B cell (primary cell): ENCODE results near the gene CD79A. TPM values are rescaled to one million over a fixed set of nuclear protein-coding genes. Genes with fewer than 3 reads are reported as not detected.

Experiments used
- ATAC-seq: fragments of 200-7000 bp; cut with Tn5 transposase; one replicate; pipeline ENCODE4 v1.10.0; 2021; ENCODE audit warnings: low read depth, mild to moderate bottlenecking, moderate number of reproducible peaks, moderate library complexity
- CTCF ChIA-PET: fragments of 350-600 bp; sonication (Branson Sonifier 250); formaldehyde crosslinking; loops from one replicate; lab custom pipeline; 2021; ENCODE audit warnings: antibody characterized with exemption, inconsistent platforms; lab: Charles Lee
- POLR2A ChIA-PET: fragments of 350-600 bp; sonication (Branson Sonifier 250); formaldehyde crosslinking; loops from one replicate; lab custom pipeline; 2021; ENCODE audit warnings: antibody characterized with exemption; lab: Charles Lee
- DNase-seq: peaks from one replicate; pipeline ENCODE4 v3.0.0; 2013
- H2AFZ ChIP-seq: 2 replicates; pipeline ENCODE4 v1.6.1; 2012; ENCODE audit warnings: mild to moderate bottlenecking, low read depth, low read length; ENCODE audit not compliant: insufficient read depth, poor library complexity, severe bottlenecking
- H3K27ac ChIP-seq, 2 donors: 1 replicate in 1 of 2; 2 replicates in 1 of 2; pipeline ENCODE4 v1.5.1; 2012 to 2013; ENCODE audit warnings: low read length in 2 of 2, mild to moderate bottlenecking in 2 of 2, moderate library complexity in 1 of 2
- H3K27me3 ChIP-seq, 4 experiments: fragments of 200-600 bp in 1 of 4; sonication (generic) in 1 of 4; replicated peaks in 1 of 4; 1 replicate in 2 of 4; 2 replicates in 2 of 4; pipeline versions ENCODE4 v1.6.1 to v1.7.0; 2013 to 2016; ENCODE audit warnings: low read length in 3 of 4, mild to moderate bottlenecking in 2 of 4, mixed read lengths in 1 of 4, moderate library complexity in 1 of 4; ENCODE audit not compliant: insufficient read depth in 4 of 4, control insufficient read depth in 3 of 4; ENCODE audit errors: control extremely low read depth in 1 of 4
- H3K36me3 ChIP-seq, 2 experiments: replicated peaks in 1 of 2; 1 replicate in 1 of 2; 2 replicates in 1 of 2; pipeline versions ENCODE4 v1.6.1 to v1.7.1; 2013; ENCODE audit warnings: low read length in 1 of 2; ENCODE audit not compliant: insufficient read depth in 2 of 2, control insufficient read depth in 1 of 2; ENCODE audit errors: control extremely low read depth in 1 of 2, extremely low read depth in 1 of 2
- H3K4me1 ChIP-seq, 2 donors: fragments of 200-600 bp in 1 of 2; sonication (generic) in 1 of 2; 1 replicate in 1 of 2; 2 replicates in 1 of 2; pipeline versions ENCODE4 v1.5.1 to v1.6.1; 2013 to 2017; ENCODE audit warnings: low read length in 2 of 2; ENCODE audit not compliant: control insufficient read depth in 2 of 2, insufficient read depth in 2 of 2
- H3K4me2 ChIP-seq: replicated peaks from 2 replicates; pipeline ENCODE3; 2012; ENCODE audit warnings: mild to moderate bottlenecking, low read depth, low read length; ENCODE audit not compliant: poor library complexity, severe bottlenecking
- H3K4me3 ChIP-seq, 5 experiments: fragments of 200-600 bp in 1 of 5; sonication (generic) in 1 of 5; 1 replicate in 3 of 5; 2 replicates in 2 of 5; pipeline versions ENCODE4 v1.5.1 to v1.7.0; 2011 to 2016; ENCODE audit warnings: low read length in 4 of 5, mild to moderate bottlenecking in 4 of 5, low read depth in 2 of 5, control low read depth in 1 of 5, moderate library complexity in 1 of 5; ENCODE audit not compliant: insufficient read depth in 1 of 5; ENCODE audit errors: control extremely low read depth in 1 of 5, extremely low read depth in 1 of 5
- H3K79me2 ChIP-seq: fragments of 200-600 bp; sonication (generic); one replicate; pipeline ENCODE4 v1.6.0; 2016; ENCODE audit warnings: low read length; ENCODE audit not compliant: control insufficient read depth, insufficient read depth
- H3K9ac ChIP-seq: fragments of 200-600 bp; sonication (generic); 2 replicates; pipeline ENCODE4 v1.6.1; 2017; ENCODE audit warnings: mild to moderate bottlenecking, low read length, moderate library complexity
- H3K9me3 ChIP-seq, 3 donors: one replicate each; pipeline versions ENCODE4 v1.6.1 to v1.7.1; 2013; ENCODE audit warnings: low read length in 2 of 3; ENCODE audit not compliant: control insufficient read depth in 2 of 3, insufficient read depth in 1 of 3; ENCODE audit errors: control extremely low read depth in 1 of 3
- H4K20me1 ChIP-seq: 2 replicates; pipeline ENCODE4 v1.6.0; 2012; ENCODE audit warnings: mild to moderate bottlenecking, low read length; ENCODE audit not compliant: insufficient read depth, control insufficient read depth, poor library complexity, severe bottlenecking
- H3K27ac Mint-ChIP-seq: one replicate; pipeline ENCODE4 v1.8.0; 2021; ENCODE audit warnings: mixed read lengths
- H3K27me3 Mint-ChIP-seq: one replicate; pipeline ENCODE4 v1.8.0; 2021; ENCODE audit warnings: mixed read lengths
- H3K4me1 Mint-ChIP-seq: one replicate; pipeline ENCODE4 v1.8.0; 2021; ENCODE audit warnings: mixed read lengths
- H3K4me3 Mint-ChIP-seq: one replicate; pipeline ENCODE4 v1.8.0; 2021; ENCODE audit warnings: mixed read lengths
- H3K9me3 Mint-ChIP-seq: one replicate; pipeline ENCODE4 v1.8.0; 2022; ENCODE audit warnings: mixed read lengths; ENCODE audit not compliant: insufficient read depth
- CTCF ChIP-seq: fragments of 200-600 bp; IDR thresholded peaks from one replicate; pipeline ENCODE4 v1.8.0; 2022; ENCODE audit warnings: antibody characterized with exemption, mild to moderate bottlenecking
- EZH2 ChIP-seq: IDR thresholded peaks from 2 replicates; pipeline ENCODE4 v1.6.1; 2012; ENCODE audit warnings: borderline replicate concordance, low read depth, mild to moderate bottlenecking, moderate library complexity, low read length; ENCODE audit not compliant: insufficient read depth, poor library complexity, severe bottlenecking
- WGBS: methylation state at CpG from one replicate; pipeline ENCODE4 v1.1.5; 2013; ENCODE audit warnings: missing lambda C conversion rate; ENCODE audit not compliant: insufficient coverage; 5-methylcytosine and 5-hydroxymethylcytosine counted together
- intact Hi-C: fragments of 100-400 bp; cut with micrococcal nuclease; formaldehyde crosslinking; loops from one replicate; pipeline ENCODE4 v1.10.0; 2022
- polyA plus RNA-seq: library from polyadenylated mRNA; depleted of rRNA; stranded (reverse); fragments of >200 nt; gene quantifications from 2 replicates; pipeline ENCODE4 v1.2.3, GENCODE V29; 2012
- total RNA-seq, 2 donors: library from RNA; stranded (reverse); fragments of 120-200 nt in 1 of 2; gene quantifications; 1 replicate in 1 of 2; 2 replicates in 1 of 2; pipeline versions ENCODE4 v1.2.3 to v1.2.4, GENCODE V29; 2013 to 2022

Gene CD79A
- total and polyA plus RNA-seq, 2 donors (not counting 1 experiment from before 2014, with no cell fraction given): 1,280 to 1,471 TPM

- Histone ChIP-seq H3K79me2 (peaks cover 39% of the 10 kb centered on the region), H3K36me3 (peaks cover 7 to 79% of the 10 kb centered on the region in 2 experiments), H4K20me1 (peaks cover 90% of the 10 kb centered on the region), H3K27me3 (no peaks in the 10 kb centered on the region), H2AFZ (no peak overlapping the region), H3K9ac (no peak overlapping the region), H3K4me1 (peaks cover 0 to 17% of the 10 kb centered on the region in 2 donors), H3K9me3 (no peaks in the 10 kb centered on the region), H3K27ac (peak overlapping the region in 1 of 2 donors; percentile 30), H3K4me3 (no peak overlapping the region), H3K4me2 (no peak overlapping the region)
- Mint-ChIP-seq H3K4me3 (no peak overlapping the region), H3K4me1 (peaks cover 14% of the 10 kb centered on the region), H3K27ac (no peak overlapping the region), H3K9me3 (no peaks in the 10 kb centered on the region), H3K27me3 (no peaks in the 10 kb centered on the region)
- POLR2A ChIA-PET: interaction anchor here (0.5 to 1.2 kb wide), 2 partner anchors 30 to 180 kb away, joined by 3 read pairs; partner anchors contain the start of gene ZNF574
- WGBS: 100% methylated on average over 1 of the region's 1 CpG
- no peak for ATAC-seq
- TF ChIP-seq CTCF (no peak), EZH2 (no peak)
- no peak for DNase-seq
- intact Hi-C loops: no loop called here
- CTCF ChIA-PET: interaction anchor here (1.2 kb wide), 1 partner anchor 15 kb away, joined by 4 read pairs; no protein-coding TSS in a partner anchor
Observed at GRCh38 chr19:41896581-41896942, 19.5 kb downstream of the CD79A start.

- WGBS: no CpG with 5 or more reads among the region's 3 CpGs
- H3K36me3 ChIP-seq: peaks cover 12 to 79% of the 10 kb centered on the region in 2 experiments
- H3K79me2 ChIP-seq: peaks cover 33% of the 10 kb centered on the region
- Mint-ChIP-seq H3K9me3 (no peaks in the 10 kb centered on the region), H3K4me3 (no peak overlapping the region), H3K27ac (no peak overlapping the region), H3K27me3 (no peaks in the 10 kb centered on the region), H3K4me1 (peaks cover 11% of the 10 kb centered on the region)
- no peak overlapping the region for H3K4me2 ChIP-seq
- no peaks in the 10 kb centered on the region for H3K9me3 ChIP-seq
- ChIA-PET CTCF (no interaction called here), POLR2A (no interaction called here)
- no peak overlapping the region for H3K4me3 ChIP-seq
- H3K27me3 ChIP-seq: no peaks in the 10 kb centered on the region
- ATAC-seq: no peak
- no peak overlapping the region for H3K9ac ChIP-seq
- DNase-seq: no peak
- H4K20me1 ChIP-seq: peaks cover 90% of the 10 kb centered on the region
- no peak for TF ChIP-seq CTCF
- no peak for TF ChIP-seq EZH2
- no peak overlapping the region for H2AFZ ChIP-seq
- H3K4me1 ChIP-seq: peaks cover 0 to 11% of the 10 kb centered on the region in 2 donors
- no peak overlapping the region for H3K27ac ChIP-seq
- intact Hi-C loops: no loop called here
Observed at GRCh38 chr19:41897181-41897580, 20.1 kb downstream of the CD79A start.
